CD8-positive, alpha-beta memory T cell (primary cell): ENCODE results near the gene GCSH. TPM values are rescaled to one million over a fixed set of nuclear protein-coding genes. Genes with fewer than 3 reads are reported as not detected.

Experiments used
- CTCF ChIA-PET: fragments of 350-600 bp; sonication (Branson Sonifier 250); formaldehyde crosslinking; loops from one replicate; lab custom pipeline; 2021; ENCODE audit warnings: antibody characterized with exemption; lab: Charles Lee
- POLR2A ChIA-PET: fragments of 350-600 bp; sonication (Branson Sonifier 250); formaldehyde crosslinking; loops from one replicate; lab custom pipeline; 2021; ENCODE audit warnings: antibody characterized with exemption; lab: Charles Lee
- DNase-seq, 5 donors: peaks; one replicate each; pipeline versions ENCODE4 v3.0.0 to v3.0.0-alpha.2; 2020 to 2022; ENCODE audit warnings: mixed read lengths in 1 of 5
- H3K27ac ChIP-seq: one replicate; pipeline ENCODE4 v1.7.0; 2013; ENCODE audit warnings: low read depth, mild to moderate bottlenecking, low read length, moderate library complexity
- H3K27me3 ChIP-seq: 2 replicates; pipeline ENCODE4 v1.7.0; 2013; ENCODE audit warnings: low read length, mild to moderate bottlenecking; ENCODE audit not compliant: insufficient read depth, poor library complexity, severe bottlenecking
- H3K36me3 ChIP-seq: 2 replicates; pipeline ENCODE4 v1.7.0; 2013; ENCODE audit warnings: mild to moderate bottlenecking, low read length, moderate library complexity; ENCODE audit not compliant: insufficient read depth
- H3K4me1 ChIP-seq: 2 replicates; pipeline ENCODE4 v1.7.0; 2013; ENCODE audit warnings: mild to moderate bottlenecking, low read length, moderate library complexity; ENCODE audit not compliant: insufficient read depth
- H3K4me3 ChIP-seq: 2 replicates; pipeline ENCODE4 v1.7.0; 2013; ENCODE audit warnings: mild to moderate bottlenecking, low read length
- H3K9me3 ChIP-seq: 2 replicates; pipeline ENCODE4 v1.7.0; 2013; ENCODE audit warnings: mild to moderate bottlenecking, low read length
- H3K27ac Mint-ChIP-seq, 8 donors: one replicate each; pipeline ENCODE4 v1.8.0; 2020 to 2021; ENCODE audit warnings: mixed read lengths in 8 of 8, mild to moderate bottlenecking in 6 of 8, inconsistent platforms in 3 of 8, moderate library complexity in 3 of 8
- H3K27me3 Mint-ChIP-seq, 2 donors: one replicate each; pipeline ENCODE4 v1.8.0; 2020 to 2021; ENCODE audit warnings: mixed read lengths in 2 of 2, mild to moderate bottlenecking in 1 of 2, moderate library complexity in 1 of 2
- H3K36me3 Mint-ChIP-seq, 3 donors: one replicate each; pipeline ENCODE4 v1.8.0; 2020 to 2021; ENCODE audit warnings: mixed read lengths in 3 of 3, inconsistent platforms in 1 of 3, mild to moderate bottlenecking in 1 of 3
- H3K4me1 Mint-ChIP-seq, 3 donors: one replicate each; pipeline ENCODE4 v1.8.0; 2020 to 2021; ENCODE audit warnings: mixed read lengths in 3 of 3, inconsistent platforms in 1 of 3, mild to moderate bottlenecking in 1 of 3
- H3K4me3 Mint-ChIP-seq, 7 donors: one replicate each; pipeline ENCODE4 v1.8.0; 2020 to 2021; ENCODE audit warnings: mixed read lengths in 7 of 7, mild to moderate bottlenecking in 6 of 7, moderate library complexity in 4 of 7, inconsistent platforms in 2 of 7
- H3K9me3 Mint-ChIP-seq, 5 donors: one replicate each; pipeline ENCODE4 v1.8.0; 2020 to 2022; ENCODE audit warnings: mixed read lengths in 5 of 5, mild to moderate bottlenecking in 3 of 5, moderate library complexity in 2 of 5, inconsistent platforms in 1 of 5
- polyA plus RNA-seq: library from polyadenylated mRNA; unstranded; fragments of 300-500 nt; fragmentation: Illumina TruSeq; gene quantifications from one replicate; pipeline ENCODE4 v1.2.3, GENCODE V29; 2021
- total RNA-seq, 2 experiments: library from RNA; stranded (reverse); gene quantifications; one replicate each; pipeline ENCODE4 v1.2.3, GENCODE V29; 2021

GCSH gene
- total and polyA plus RNA-seq, 3 experiments from 2014 or later: 9.3 to 26.0 (median 23.4) TPM

GRCh38 chr16:81060576-81061306 is 35.5 kb downstream of the GCSH start:
- Mint-ChIP-seq H3K9me3 (no peaks in the 10 kb centered on the region), H3K27ac (no peak overlapping the region), H3K4me1 (no peaks in the 10 kb centered on the region), H3K4me3 (no peak overlapping the region), H3K36me3 (no peaks in the 10 kb centered on the region), H3K27me3 (no peaks in the 10 kb centered on the region)
- no peaks in the 10 kb centered on the region for H3K4me1 ChIP-seq
- no peaks in the 10 kb centered on the region for H3K9me3 ChIP-seq
- H3K36me3 ChIP-seq: no peaks in the 10 kb centered on the region
- ChIA-PET POLR2A (no interaction called here), CTCF (no interaction called here)
- H3K27ac ChIP-seq: no peak overlapping the region
- no peak overlapping the region for H3K4me3 ChIP-seq
- DNase-seq: no peak
- H3K27me3 ChIP-seq: no peaks in the 10 kb centered on the region

- peaks cover 14 to 17% (median 15%) of the 10 kb centered on the region in 5 donors for H3K9me3 Mint-ChIP-seq
- H3K36me3 ChIP-seq: no peaks in the 10 kb centered on the region
These were observed 42.4 kb downstream of the GCSH start for GRCh38 chr16:81053761-81054160.

GRCh38 chr16:81042821-81043220 is 53.4 kb downstream of the GCSH start:
- Histone ChIP-seq H3K4me1 (peaks cover 2% of the 10 kb centered on the region), H3K27me3 (no peaks in the 10 kb centered on the region), H3K4me3 (no peak overlapping the region), H3K9me3 (no peaks in the 10 kb centered on the region), H3K27ac (no peak overlapping the region), H3K36me3 (no peaks in the 10 kb centered on the region)
- Mint-ChIP-seq H3K27me3 (no peaks in the 10 kb centered on the region), H3K9me3 (no peaks in the 10 kb centered on the region), H3K36me3 (peaks cover 19 to 61% (median 34%) of the 10 kb centered on the region in 3 donors), H3K4me1 (peaks cover 15 to 29% (median 22%) of the 10 kb centered on the region in 3 donors), H3K4me3 (no peak overlapping the region), H3K27ac (peak overlapping the region in 3 of 8 donors; percentile 24 to 50 (median 33))
- ChIA-PET POLR2A (no interaction called here), CTCF (no interaction called here)
- no peak for DNase-seq

More at GRCh38 chr16:81053761-81054160, 42.4 kb downstream of the GCSH start:
- Histone ChIP-seq H3K9me3 (peaks cover 4% of the 10 kb centered on the region), H3K4me1 (no peaks in the 10 kb centered on the region), H3K27ac (no peak overlapping the region), H3K27me3 (no peaks in the 10 kb centered on the region), H3K4me3 (no peak overlapping the region)
- ChIA-PET CTCF (no interaction called here), POLR2A (no interaction called here)
- Mint-ChIP-seq H3K27me3 (peaks cover 0 to 5% of the 10 kb centered on the region in 2 donors), H3K4me1 (no peaks in the 10 kb centered on the region), H3K36me3 (peaks cover 0 to 14% (median 5%) of the 10 kb centered on the region in 3 donors), H3K4me3 (no peak overlapping the region), H3K27ac (no peak overlapping the region)
- no peak for DNase-seq

- Histone ChIP-seq H3K27me3 (no peaks in the 10 kb centered on the region), H3K27ac (no peak overlapping the region), H3K4me3 (no peak overlapping the region), H3K36me3 (no peaks in the 10 kb centered on the region), H3K4me1 (peaks cover 13% of the 10 kb centered on the region), H3K9me3 (no peaks in the 10 kb centered on the region)
- DNase-seq: no peak
- Mint-ChIP-seq H3K27ac (peak overlapping the region in 3 of 8 donors; percentile 23 to 90 (median 73)), H3K4me1 (peaks cover 26 to 40% (median 34%) of the 10 kb centered on the region in 3 donors), H3K27me3 (no peaks in the 10 kb centered on the region), H3K9me3 (no peaks in the 10 kb centered on the region), H3K4me3 (no peak overlapping the region), H3K36me3 (peaks cover 19 to 67% (median 32%) of the 10 kb centered on the region in 3 donors)
- POLR2A ChIA-PET: no interaction called here
- CTCF ChIA-PET: no interaction called here
These were observed 54.5 kb downstream of the GCSH start for GRCh38 chr16:81041696-81042095.

- peaks cover 29 to 44% (median 37%) of the 10 kb centered on the region in 3 donors for H3K4me1 Mint-ChIP-seq
- no peaks in the 10 kb centered on the region for H3K27me3 ChIP-seq
- ChIA-PET POLR2A (no interaction called here), CTCF (no interaction called here)
- H3K4me1 ChIP-seq: peaks cover 16% of the 10 kb centered on the region
- no peaks in the 10 kb centered on the region for H3K9me3 ChIP-seq
- no peak overlapping the region for H3K4me3 ChIP-seq
- DNase-seq: no peak
- H3K27ac ChIP-seq: no peak overlapping the region
- H3K9me3 Mint-ChIP-seq: no peaks in the 10 kb centered on the region
- H3K4me3 Mint-ChIP-seq: peak overlapping the region in 1 of 7 donors; percentile 39
- H3K36me3 Mint-ChIP-seq: peaks cover 19 to 68% (median 31%) of the 10 kb centered on the region in 3 donors
- H3K36me3 ChIP-seq: no peaks in the 10 kb centered on the region
- no peaks in the 10 kb centered on the region for H3K27me3 Mint-ChIP-seq
- H3K27ac Mint-ChIP-seq: peak overlapping the region in 5 of 8 donors; percentile 3 to 63 (median 10)
These were observed 55.4 kb downstream of the GCSH start for GRCh38 chr16:81040842-81041241.

- no peaks in the 10 kb centered on the region for H3K27me3 Mint-ChIP-seq
These were observed 56.1 kb downstream of the GCSH start for GRCh38 chr16:81040131-81040530.

GRCh38 chr16:81036751-81037350 is 59.3 kb downstream of the GCSH start:
- peak overlapping the region; percentile 46 to 83 (median 74) for H3K27ac Mint-ChIP-seq
- H3K9me3 Mint-ChIP-seq: no peaks in the 10 kb centered on the region
- H3K4me1 ChIP-seq: peaks cover 21% of the 10 kb centered on the region
- H3K27me3 ChIP-seq: no peaks in the 10 kb centered on the region
- no peaks in the 10 kb centered on the region for H3K9me3 ChIP-seq
- CTCF ChIA-PET: interaction anchor here (0.9 to 9.1 kb wide), 3 partner anchors 8 to 701 kb away, joined by 3 to 77 read pairs (median 18); no protein-coding TSS in a partner anchor
- no peak for DNase-seq
- POLR2A ChIA-PET: interaction anchor here (0.9 kb wide), 1 partner anchor 29 kb away, joined by 5 read pairs; the partner anchor contains the start of genes CENPN and CMC2
- H3K36me3 Mint-ChIP-seq: peaks cover 4 to 31% (median 14%) of the 10 kb centered on the region in 3 donors
- H3K36me3 ChIP-seq: no peaks in the 10 kb centered on the region
- peaks cover 0 to 2% of the 10 kb centered on the region in 2 donors for H3K27me3 Mint-ChIP-seq
- peak overlapping the region; percentile 71 for H3K4me3 ChIP-seq
- H3K27ac ChIP-seq: no peak overlapping the region
- H3K4me3 Mint-ChIP-seq: peak overlapping the region; percentile 84 to 90 (median 86)
- peaks cover 34 to 44% (median 44%) of the 10 kb centered on the region in 3 donors for H3K4me1 Mint-ChIP-seq

More at GRCh38 chr16:81040131-81040530, 56.1 kb downstream of the GCSH start:
- no peaks in the 10 kb centered on the region for H3K27me3 ChIP-seq
- Mint-ChIP-seq H3K4me3 (peak overlapping the region in 1 of 7 donors; percentile 64), H3K4me1 (peaks cover 31 to 44% (median 41%) of the 10 kb centered on the region in 3 donors), H3K27ac (peak overlapping the region in 4 of 8 donors; percentile 5 to 59 (median 34)), H3K36me3 (peaks cover 15 to 62% (median 31%) of the 10 kb centered on the region in 3 donors), H3K9me3 (no peaks in the 10 kb centered on the region)
- no peak overlapping the region for H3K4me3 ChIP-seq
- no peaks in the 10 kb centered on the region for H3K36me3 ChIP-seq
- no peak for DNase-seq
- ChIA-PET POLR2A (no interaction called here), CTCF (interaction anchor here (1.0 kb wide), 1 partner anchor 22 kb away, joined by 3 read pairs; no protein-coding TSS in a partner anchor)
- peaks cover 20% of the 10 kb centered on the region for H3K4me1 ChIP-seq
- H3K9me3 ChIP-seq: no peaks in the 10 kb centered on the region
- no peak overlapping the region for H3K27ac ChIP-seq
